Body of pancreas (tissue), 4 donors: ENCODE data around the gene PCDH9.

Source experiments
- POLR2A ChIP-seq, 3 donors: fragments of 450-650 bp; IDR thresholded peaks; one replicate each; pipeline ENCODE4 v1.6.1; 2016; ENCODE audit warnings: antibody characterized with exemption in 3 of 3, mild to moderate bottlenecking in 2 of 3
- TF ChIP-seq, protein P1 (sequence below), 7 experiments: fragments of 450-650 bp in 4 of 7; fragments of 200-600 bp in 3 of 7; sonication (generic) in 3 of 7; IDR thresholded peaks; one replicate each; pipeline ENCODE4 v1.5.1; 2016 to 2019; ENCODE audit warnings: antibody characterized with exemption in 7 of 7

DNA sequence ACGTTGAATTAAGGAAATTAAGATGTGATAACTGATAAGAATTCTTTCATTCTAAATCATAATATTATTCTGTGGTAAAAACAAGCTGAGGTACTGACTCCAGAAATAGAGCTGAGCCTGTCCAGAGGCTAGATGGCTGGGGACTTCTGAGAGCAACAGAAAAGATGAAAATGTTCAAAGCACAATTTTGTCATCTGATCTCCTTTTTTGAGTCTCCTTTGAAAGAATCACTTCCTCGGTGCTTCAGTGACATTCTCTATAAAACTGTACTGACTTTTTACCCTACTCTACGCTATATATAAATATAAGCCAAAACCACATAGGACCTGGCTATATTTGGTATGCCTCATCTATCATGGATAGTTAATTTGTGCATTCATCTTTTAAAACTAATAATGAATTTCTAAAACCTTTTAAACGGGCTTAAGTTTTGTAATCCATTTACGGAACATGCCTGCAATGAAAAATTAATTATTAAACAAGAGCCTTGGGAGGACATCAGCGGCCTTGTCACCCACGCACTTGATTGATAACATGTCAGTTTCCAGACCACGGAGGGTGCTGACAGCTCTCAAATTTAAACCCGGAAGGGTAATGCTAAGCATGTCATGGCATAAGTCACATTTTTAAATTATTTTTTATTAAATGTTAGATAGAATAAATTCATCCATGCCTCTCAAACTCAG lies 235.5 kb downstream of the PCDH9 start:
- TF ChIP-seq, protein P1, sequence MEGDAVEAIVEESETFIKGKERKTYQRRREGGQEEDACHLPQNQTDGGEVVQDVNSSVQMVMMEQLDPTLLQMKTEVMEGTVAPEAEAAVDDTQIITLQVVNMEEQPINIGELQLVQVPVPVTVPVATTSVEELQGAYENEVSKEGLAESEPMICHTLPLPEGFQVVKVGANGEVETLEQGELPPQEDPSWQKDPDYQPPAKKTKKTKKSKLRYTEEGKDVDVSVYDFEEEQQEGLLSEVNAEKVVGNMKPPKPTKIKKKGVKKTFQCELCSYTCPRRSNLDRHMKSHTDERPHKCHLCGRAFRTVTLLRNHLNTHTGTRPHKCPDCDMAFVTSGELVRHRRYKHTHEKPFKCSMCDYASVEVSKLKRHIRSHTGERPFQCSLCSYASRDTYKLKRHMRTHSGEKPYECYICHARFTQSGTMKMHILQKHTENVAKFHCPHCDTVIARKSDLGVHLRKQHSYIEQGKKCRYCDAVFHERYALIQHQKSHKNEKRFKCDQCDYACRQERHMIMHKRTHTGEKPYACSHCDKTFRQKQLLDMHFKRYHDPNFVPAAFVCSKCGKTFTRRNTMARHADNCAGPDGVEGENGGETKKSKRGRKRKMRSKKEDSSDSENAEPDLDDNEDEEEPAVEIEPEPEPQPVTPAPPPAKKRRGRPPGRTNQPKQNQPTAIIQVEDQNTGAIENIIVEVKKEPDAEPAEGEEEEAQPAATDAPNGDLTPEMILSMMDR (IDR thresholded peaks at IDR 0.05): no peak
- no peak for TF ChIP-seq POLR2A (IDR thresholded peaks at IDR 0.05)
